ENCODE measurements around the gene DCLRE1C.
"Not testable (repeated sequence)": the region's sequence is repeated elsewhere in the genome, so short reads cannot be mapped to it uniquely, and the experiment has no call there.

Gene DCLRE1C

DNA sequence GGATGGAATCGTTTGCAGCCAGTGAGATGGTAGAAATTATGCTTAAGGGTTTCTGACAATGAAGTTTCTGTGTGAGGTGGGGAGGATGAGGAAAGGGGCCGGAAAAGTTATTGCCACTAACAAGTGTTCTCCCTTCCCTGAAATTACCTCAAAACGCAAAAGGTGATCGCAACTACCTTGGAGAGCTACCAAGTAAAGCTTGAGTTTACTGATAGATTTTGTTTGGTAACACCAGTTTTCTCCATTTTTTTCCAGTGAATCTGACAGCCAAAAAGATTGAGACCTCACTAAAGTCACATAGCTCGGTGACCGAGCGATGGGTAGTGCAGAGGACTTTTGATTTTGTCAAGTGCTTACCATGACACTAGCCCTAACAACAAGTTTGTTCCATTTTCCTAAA, 73.7 kb downstream of the DCLRE1C start:
- no peak for DNase-seq (ENCODE audit: low spot score)

- no peak for DNase-seq (ENCODE audit: low spot score)
These were observed 74.0 kb downstream of the DCLRE1C start for GRCh38 chr10:14879928-14880193.

- peak; percentile 59 for DNase-seq (ENCODE audit: low spot score)
These were observed 74.6 kb downstream of the DCLRE1C start for GRCh38 chr10:14879124-14879927.

DNA sequence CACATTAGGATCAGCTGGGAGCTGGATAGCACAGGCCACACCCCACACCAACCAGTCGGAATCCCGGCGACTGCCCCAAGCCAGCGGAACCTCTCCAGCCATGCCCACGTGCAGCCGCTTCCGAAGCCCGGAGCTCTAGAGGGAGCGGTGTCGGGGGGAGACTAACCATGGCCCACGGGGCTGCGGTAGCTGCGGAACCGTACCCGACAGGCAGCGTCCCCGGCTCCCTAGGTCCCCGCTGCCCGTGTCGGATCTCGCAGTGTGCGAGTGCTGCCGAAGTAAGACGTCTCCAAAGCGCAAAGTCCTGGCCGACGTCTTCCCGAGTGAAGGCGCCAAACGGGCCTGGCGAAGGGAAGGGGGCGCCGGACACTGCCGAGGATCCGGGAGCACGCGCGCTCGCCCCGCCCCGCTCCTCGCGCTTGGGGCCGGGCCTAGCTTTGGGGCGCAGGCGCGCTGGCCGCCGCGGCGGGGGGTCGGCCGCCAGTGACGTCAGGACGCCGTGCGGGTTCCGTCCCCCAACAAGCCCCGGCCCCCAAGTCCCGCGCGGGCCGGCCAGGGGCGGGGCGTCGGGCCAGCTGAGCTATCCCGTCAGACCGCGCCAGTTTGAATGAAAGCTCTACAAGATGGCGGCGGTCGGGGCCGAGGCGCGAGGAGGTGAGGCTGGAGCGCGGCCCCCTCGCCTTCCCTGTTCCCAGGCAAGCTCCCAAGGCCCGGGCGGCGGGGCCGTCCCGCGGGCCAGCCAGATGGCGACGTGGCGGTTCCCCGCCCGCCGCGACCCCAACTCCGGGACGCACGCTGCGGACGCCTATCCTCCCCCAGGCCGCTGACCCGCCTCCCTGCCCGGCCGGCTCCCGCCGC, 75.4 kb downstream of the DCLRE1C start, which contains the start of gene SUV39H2:
Gene SUV39H2 (plus strand): TSS at position 601 of the 858 bp plus-strand sequence. CDS start 23 bp downstream, at position 624.
- DNase-seq (ENCODE audit: low spot score), result peak; percentile 96

DNA sequence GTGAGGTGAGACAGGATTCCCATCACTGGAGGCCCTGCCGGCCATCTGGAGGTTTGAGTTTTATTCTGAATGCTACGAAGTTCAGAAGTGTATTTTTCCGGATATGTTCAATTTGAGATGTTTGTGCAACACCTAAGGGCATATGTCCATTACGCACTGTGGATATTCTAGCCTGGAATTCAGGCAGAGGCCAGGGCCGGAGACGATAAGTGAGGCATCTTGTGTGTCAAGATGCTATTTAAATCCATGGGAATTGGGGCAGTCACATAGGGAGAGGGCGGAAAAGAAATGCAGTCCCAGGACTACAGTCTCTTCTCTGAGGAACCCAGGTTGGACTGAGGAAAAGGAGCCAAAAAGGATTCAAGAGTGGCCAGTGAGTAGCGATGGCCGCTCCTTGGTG, 77.1 kb downstream of the DCLRE1C start:
- DNase-seq (ENCODE audit: low spot score), result no peak

DNA sequence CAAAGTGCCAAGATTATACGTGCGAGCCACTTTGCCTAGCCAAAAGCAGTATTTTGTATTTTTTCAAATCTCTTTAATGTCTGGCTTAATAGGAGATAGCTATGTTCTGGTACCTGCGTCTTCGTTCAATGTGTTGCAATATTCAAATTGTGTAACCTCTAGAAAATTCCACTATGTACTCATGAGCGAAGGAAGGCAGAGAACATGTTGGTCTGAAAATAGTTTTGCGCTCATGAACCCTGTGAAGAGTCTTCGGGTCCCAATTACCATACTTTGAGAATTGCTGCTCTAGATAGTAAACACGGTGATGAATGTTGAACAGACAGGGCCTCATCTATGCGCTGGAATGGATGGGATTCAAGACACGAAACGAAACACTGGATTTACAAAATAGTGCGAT, 78.0 kb downstream of the DCLRE1C start:
- DNase-seq (ENCODE audit: low spot score), result no peak

GRCh38 chr10:14873090-14873760, 80.7 kb downstream of the DCLRE1C start:
- no peak for DNase-seq (ENCODE audit: low spot score)

DNA sequence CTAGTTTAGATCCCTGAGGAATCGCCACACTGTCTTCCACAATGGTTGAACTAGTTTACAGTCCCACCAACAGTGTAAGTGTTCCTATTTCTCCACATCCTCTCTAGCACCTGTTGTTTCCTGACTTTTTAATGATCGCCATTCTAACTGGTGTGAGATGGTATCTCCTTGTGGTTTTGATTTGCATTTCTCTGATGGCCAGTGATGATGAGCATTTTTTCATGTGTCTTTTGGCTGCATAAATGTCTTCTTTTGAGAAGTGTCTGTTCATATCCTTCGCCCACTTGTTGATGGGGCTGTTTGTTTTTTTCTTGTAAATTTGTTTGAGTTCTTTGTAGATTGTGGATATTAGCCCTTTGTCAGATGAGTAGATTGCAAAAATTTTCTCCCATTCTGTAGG, 89.0 kb downstream of the DCLRE1C start:
- DNase-seq (ENCODE audit: low spot score), result not testable (repeated sequence)

- not testable (repeated sequence) for DNase-seq (ENCODE audit: low spot score)
These were observed 89.4 kb downstream of the DCLRE1C start for GRCh38 chr10:14864466-14864865.

- DNase-seq (ENCODE audit: low spot score), result no peak
These were observed 93.1 kb downstream of the DCLRE1C start for GRCh38 chr10:14860791-14861190.

DNA sequence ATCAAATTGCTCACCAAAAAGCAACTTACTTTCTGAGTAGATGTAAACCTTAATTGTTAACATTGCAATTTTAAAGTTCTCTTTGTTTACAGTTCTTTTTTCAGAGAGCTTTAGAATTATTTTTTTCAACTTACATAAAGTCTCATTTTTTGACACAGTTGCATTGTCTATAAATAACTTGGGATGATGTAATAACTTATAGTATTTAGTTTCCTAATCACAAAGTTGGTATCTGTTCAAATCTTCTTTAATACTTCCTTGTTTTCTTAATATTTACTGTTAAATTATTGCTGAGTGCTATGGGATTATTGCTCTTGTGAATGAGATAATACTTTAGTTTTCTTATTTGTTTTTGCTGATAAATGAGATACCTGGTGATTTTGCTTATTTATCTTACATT, 94.1 kb downstream of the DCLRE1C start:
- no peak for DNase-seq (ENCODE audit: low spot score)

- DNase-seq (ENCODE audit: low spot score), result no peak
These were observed 94.9 kb downstream of the DCLRE1C start for GRCh38 chr10:14859043-14859442.

GRCh38 chr10:14858338-14858960, 95.4 kb downstream of the DCLRE1C start:
- DNase-seq (ENCODE audit: low spot score), result no peak

- no peak for DNase-seq (ENCODE audit: low spot score)
These were observed 98.4 kb downstream of the DCLRE1C start for GRCh38 chr10:14855453-14855852.

- no peak for DNase-seq (ENCODE audit: low spot score)
These were observed 101.7 kb downstream of the DCLRE1C start for GRCh38 chr10:14852236-14852635.
